ENCODE data around the gene CRKL. TPM values are rescaled to one million over a fixed set of nuclear protein-coding genes. Genes with fewer than 3 reads are reported as not detected.

Gene CRKL
- total RNA-seq, 1 experiment from 2014 or later, result 48.8 TPM

- DNase-seq (ENCODE audit: low read depth), result no peak
These were observed 77.7 kb downstream of the CRKL start for GRCh38 chr22:20994902-20995241.

- DNase-seq (ENCODE audit: low read depth), result no peak
These were observed 78.3 kb downstream of the CRKL start for GRCh38 chr22:20995329-20996030.

- no peak for DNase-seq (ENCODE audit: low read depth)
These were observed 78.8 kb downstream of the CRKL start for GRCh38 chr22:20996031-20996410.

DNA sequence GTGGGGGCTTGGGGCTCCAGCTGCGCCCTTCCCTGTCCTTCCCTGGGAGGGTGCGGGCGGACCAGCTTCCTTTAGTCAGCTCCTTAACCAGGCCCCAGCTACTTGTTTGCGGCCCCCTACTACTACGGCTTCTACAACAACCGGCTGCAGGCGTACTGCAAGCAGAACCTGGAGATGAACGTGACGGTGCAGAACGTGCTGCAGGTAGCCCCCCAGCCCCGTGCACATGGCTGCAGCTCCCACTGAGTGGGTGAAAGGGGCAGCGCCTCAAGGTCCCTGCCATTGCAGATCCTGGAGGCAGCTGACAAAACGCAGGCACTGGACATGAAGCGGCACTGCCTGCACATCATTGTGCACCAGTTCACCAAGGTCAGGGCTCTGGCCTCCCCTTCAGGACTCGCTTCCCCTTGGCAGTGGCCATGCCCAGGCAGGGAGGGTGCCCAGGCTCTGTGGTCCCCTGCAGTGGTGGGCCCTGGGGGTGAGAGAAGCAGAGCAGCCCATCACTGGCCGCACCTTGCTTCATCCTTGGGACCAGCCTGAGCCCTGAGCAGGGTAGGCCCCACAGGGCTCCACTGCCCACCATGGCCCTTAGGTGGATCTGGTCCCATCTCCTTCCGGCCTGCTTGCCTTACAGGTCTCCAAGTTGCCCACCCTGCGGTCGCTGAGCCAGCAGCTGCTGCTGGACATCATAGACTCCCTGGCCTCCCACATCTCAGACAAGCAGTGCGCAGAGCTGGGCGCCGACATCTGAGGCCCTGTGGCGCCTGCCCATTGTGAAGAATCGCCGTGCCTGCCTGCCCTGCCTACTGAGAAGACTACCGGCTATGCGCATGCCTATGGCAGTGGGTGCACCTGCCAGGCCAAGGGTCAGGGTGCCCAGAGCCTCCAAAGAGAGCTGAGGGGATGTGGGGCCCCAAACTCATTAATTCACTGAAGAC, 79.7 kb downstream of the CRKL start:
- DNase-seq (ENCODE audit: low read depth), result no peak

GRCh38 chr22:20997536-20998257, 80.5 kb downstream of the CRKL start:
- DNase-seq (ENCODE audit: low read depth), result no peak

DNA sequence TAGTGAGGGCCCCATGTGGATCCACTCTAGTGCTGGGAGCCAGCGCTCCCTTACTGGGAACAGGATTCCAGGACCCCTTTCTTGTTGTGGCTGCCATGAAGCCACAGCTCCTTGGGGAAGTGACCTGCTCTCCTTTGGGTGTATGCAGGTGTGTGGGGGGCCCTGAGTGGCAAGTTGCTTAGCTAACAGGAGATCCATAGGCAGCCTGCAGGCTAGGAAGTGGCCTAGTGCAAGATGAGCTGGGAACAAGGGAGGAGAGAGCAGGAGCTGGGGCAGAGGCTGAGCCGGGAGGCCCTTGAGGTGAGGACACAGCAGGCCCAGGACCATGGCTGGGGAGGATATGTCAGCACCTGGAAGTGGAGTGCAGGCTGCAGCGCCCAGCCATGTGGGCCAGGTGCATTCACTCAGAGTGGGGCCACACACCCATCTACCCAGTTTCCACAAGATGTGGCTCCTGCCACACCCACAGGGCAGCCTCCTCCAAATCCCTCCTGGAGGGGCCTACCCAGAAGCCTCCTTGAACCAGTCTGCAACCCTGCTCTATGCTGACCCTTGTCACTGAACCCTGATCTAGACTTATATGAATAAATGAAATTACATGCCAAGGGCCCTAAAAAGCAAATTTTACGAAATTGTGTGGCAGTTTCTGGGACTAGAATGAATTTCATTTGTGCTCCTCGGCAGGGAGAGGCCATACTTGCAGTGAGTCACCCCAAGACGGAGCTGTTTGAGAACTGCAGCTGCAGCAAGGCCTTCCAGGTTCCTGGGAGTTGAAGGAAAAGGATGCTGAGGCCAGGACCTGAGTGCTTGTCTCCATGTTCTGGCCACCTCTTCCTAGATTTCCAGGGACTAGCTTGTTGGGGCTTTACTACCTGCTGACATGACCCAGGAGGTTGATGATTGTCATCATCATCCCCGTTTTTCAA, 81.5 kb downstream of the CRKL start:
- DNase-seq (ENCODE audit: low read depth), result no peak

- no peak for DNase-seq (ENCODE audit: low read depth)
These were observed 82.4 kb downstream of the CRKL start for GRCh38 chr22:20999350-21000206.

GRCh38 chr22:21000207-21000986, 83.2 kb downstream of the CRKL start:
- DNase-seq (ENCODE audit: low read depth), result no peak

DNA sequence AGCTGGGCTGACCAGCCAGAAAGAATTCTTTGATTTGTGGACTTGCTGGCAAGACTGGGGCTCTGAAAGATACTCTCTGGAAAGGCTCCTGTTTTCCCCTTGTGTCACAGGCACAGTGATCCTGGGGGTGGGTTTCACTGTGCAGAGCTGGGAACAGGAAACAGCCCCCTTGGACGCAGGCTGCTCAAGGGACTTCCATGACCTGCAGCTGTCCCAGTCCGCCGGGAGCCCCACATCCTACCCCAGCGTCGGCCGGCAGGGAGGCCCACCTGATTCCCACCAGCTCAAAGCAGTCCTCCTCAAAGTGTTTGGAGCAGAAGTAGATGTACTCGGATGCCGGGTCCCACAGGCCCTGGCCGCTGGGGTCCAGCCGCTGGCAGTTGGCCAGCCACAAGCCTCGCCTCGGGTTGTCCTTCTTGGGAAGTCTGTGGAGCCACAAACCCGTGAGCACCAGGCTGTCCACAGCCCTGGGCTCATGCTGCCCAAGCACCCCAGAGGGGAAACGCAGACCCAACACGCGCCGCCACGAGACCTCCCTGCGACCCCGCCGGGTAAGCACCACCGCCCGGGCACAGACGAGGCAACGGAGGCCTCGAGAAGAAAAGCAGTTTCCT, 83.9 kb downstream of the CRKL start:
- no peak for DNase-seq (ENCODE audit: low read depth)

GRCh38 chr22:21001601-21002325, 84.6 kb downstream of the CRKL start, which contains the start of gene THAP7:
THAP7 (minus strand) TSS chr22:21002118; CDS start chr22:21001911, 207 bp downstream.
- peak; percentile 91 for DNase-seq (ENCODE audit: low read depth)

Other genes starting within 250 kb of the CRKL start
- gene SERPIND1, start 143.3 kb upstream of the CRKL start, total RNA-seq (2014; rRNA removed; shearing (Covaris generic)), result 0.37 and 0.80 TPM in 2 replicates
- 32.9 and 35.9 TPM in 2 replicates for gene PI4KA, start 58.6 kb upstream of the CRKL start, total RNA-seq (2014; rRNA removed; shearing (Covaris generic))
- gene SNAP29, start 58.4 kb upstream of the CRKL start, total RNA-seq (2014; rRNA removed; shearing (Covaris generic)), result 11.2 and 12.0 TPM in 2 replicates
- 0.63 TPM in 1 of 2 replicates, not detected in the other for gene AIFM3, start 49.8 kb downstream of the CRKL start, total RNA-seq (2014; rRNA removed; shearing (Covaris generic))
- gene LZTR1, start 64.9 kb downstream of the CRKL start, total RNA-seq (2014; rRNA removed; shearing (Covaris generic)), result 33.2 and 35.3 TPM in 2 replicates
- 57.3 and 64.0 TPM in 2 replicates for gene THAP7, start 84.7 kb downstream of the CRKL start, total RNA-seq (2014; rRNA removed; shearing (Covaris generic))
- 0.45 and 0.87 TPM in 2 replicates for gene P2RX6, start 97.8 kb downstream of the CRKL start, total RNA-seq (2014; rRNA removed; shearing (Covaris generic))
- not detected in 2 replicates for gene SLC7A4, start 115.2 kb downstream of the CRKL start, total RNA-seq (2014; rRNA removed; shearing (Covaris generic))
- not detected in 2 replicates for gene LRRC74B, start 128.5 kb downstream of the CRKL start, total RNA-seq (2014; rRNA removed; shearing (Covaris generic))